PFSK-1 (cell line): ENCODE results near the gene MTURN.

Source experiments
- FOXP2 ChIP-seq: optimal IDR thresholded peaks from 2 replicates; pipeline ENCODE3; 2011; ENCODE audit warnings: borderline replicate concordance, control low read depth, inconsistent platforms; ENCODE audit not compliant: insufficient read depth; ENCODE audit errors: extremely low read length, extremely low read depth
- POLR2AphosphoS5 ChIP-seq: IDR thresholded peaks from 2 replicates; pipeline ENCODE4 v1.6.1; 2012; ENCODE audit warnings: low read depth, mild to moderate bottlenecking, control low read depth, low read length, moderate library complexity
- SIN3A ChIP-seq: IDR thresholded peaks from 2 replicates; pipeline ENCODE4 v1.6.1; 2012; ENCODE audit warnings: mild to moderate bottlenecking, low read length, moderate library complexity, borderline replicate concordance; ENCODE audit not compliant: insufficient read depth
- TAF1 ChIP-seq: IDR thresholded peaks from 2 replicates; pipeline ENCODE4 v1.6.1; 2012; ENCODE audit warnings: low read length, control low read depth, borderline replicate concordance; ENCODE audit not compliant: insufficient read depth
- TF ChIP-seq, protein P1 (sequence below), 2 experiments: IDR thresholded peaks; 2 replicates each; pipeline versions ENCODE4 v1.6.1 to v1.8.0; 2011 to 2012; ENCODE audit warnings: low read depth in 2 of 2, low read length in 2 of 2, control low read depth in 1 of 2, inconsistent platforms in 1 of 2, mild to moderate bottlenecking in 1 of 2, moderate library complexity in 1 of 2; ENCODE audit not compliant: insufficient read depth in 1 of 2

MTURN gene

DNA sequence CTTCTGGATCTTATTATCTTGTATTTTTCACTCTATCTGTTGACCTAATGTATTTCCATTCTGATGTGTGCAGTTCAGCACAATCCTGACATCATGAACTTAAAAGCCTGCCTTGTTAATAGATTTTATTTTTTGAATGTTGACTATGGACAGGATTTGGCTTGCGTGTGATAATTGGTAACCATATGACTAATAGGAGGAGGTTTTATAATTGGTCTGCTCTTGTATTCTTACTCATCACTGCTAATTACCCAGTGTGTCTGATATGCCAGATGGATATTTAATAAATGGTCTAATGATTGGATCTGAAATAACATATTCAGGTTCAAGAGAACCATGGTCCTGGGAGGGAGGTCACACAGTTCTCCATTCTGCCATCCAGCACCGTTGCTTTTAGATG, 45.9 kb downstream of the MTURN start:
- TF ChIP-seq POLR2AphosphoS5 (no peak), SIN3A (no peak), FOXP2 (no peak), TAF1 (no peak)
- TF ChIP-seq, protein P1, sequence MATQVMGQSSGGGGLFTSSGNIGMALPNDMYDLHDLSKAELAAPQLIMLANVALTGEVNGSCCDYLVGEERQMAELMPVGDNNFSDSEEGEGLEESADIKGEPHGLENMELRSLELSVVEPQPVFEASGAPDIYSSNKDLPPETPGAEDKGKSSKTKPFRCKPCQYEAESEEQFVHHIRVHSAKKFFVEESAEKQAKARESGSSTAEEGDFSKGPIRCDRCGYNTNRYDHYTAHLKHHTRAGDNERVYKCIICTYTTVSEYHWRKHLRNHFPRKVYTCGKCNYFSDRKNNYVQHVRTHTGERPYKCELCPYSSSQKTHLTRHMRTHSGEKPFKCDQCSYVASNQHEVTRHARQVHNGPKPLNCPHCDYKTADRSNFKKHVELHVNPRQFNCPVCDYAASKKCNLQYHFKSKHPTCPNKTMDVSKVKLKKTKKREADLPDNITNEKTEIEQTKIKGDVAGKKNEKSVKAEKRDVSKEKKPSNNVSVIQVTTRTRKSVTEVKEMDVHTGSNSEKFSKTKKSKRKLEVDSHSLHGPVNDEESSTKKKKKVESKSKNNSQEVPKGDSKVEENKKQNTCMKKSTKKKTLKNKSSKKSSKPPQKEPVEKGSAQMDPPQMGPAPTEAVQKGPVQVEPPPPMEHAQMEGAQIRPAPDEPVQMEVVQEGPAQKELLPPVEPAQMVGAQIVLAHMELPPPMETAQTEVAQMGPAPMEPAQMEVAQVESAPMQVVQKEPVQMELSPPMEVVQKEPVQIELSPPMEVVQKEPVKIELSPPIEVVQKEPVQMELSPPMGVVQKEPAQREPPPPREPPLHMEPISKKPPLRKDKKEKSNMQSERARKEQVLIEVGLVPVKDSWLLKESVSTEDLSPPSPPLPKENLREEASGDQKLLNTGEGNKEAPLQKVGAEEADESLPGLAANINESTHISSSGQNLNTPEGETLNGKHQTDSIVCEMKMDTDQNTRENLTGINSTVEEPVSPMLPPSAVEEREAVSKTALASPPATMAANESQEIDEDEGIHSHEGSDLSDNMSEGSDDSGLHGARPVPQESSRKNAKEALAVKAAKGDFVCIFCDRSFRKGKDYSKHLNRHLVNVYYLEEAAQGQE (IDR thresholded peaks at IDR 0.05; ENCODE audit: insufficient read depth in 1 of 2, low read depth in 2 of 2, low read length in 2 of 2), result no peak

DNA sequence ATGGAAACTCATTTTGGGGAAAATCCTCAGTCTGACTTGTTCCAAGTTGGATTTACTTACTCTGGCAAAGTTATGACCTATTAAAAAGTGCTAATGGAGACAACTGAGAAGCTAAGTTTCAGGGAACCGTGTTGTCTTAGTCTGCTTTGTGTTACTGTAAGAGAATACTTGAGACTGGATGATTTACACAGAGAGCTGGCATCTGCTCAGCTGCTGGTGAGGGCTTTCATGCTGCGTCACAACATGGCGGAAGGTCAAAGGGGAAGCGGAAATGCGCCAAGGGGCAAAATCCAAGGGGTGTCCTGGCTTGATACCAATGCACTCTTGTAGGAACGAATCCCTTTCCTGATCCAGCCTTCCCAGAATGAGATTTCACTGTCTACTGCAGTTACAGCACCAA, 46.4 kb downstream of the MTURN start:
- TF ChIP-seq TAF1 (no peak), SIN3A (no peak), POLR2AphosphoS5 (no peak), FOXP2 (no peak)
- TF ChIP-seq, protein P1 (IDR thresholded peaks at IDR 0.05; ENCODE audit: insufficient read depth in 1 of 2, low read depth in 2 of 2, low read length in 2 of 2), result no peak

DNA sequence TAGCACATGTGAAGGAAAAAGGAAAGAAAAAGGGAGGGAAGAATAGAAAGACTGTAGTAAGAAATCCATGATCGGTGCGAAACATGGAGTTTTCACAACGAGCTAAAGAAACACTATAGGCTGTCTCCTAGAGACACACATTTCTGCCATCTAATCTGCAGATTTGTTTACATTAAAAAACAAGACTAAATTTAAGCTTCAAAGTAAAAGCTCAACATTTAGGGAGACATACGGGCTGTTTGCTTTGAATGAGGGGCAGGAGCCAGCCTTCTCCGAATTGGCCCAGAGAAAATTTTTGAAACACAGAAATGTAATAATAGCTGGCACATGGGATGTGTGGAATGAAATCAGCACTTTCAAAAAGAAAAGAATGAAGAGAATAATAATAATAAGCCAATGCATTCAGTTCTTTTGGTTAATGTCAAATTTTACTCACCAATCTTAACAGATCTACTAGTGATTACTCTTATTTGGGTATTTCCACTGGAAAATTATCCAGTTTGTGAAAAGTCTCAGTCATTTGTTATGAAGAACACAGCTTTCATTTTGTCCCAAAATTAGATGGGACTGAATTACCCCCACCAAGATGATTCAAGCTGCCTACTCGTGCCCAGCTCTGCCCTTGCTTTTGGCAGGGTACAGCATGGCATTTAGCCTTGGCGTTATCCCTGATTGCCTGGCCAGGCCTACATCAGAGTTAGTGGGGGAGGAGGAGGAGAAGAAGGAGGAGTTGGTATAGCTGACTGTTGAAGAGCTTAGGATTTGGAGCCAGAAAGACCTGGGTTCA, 47.1 kb downstream of the MTURN start:
- TF ChIP-seq TAF1 (no peak), FOXP2 (no peak), POLR2AphosphoS5 (no peak), SIN3A (no peak)
- TF ChIP-seq, protein P1 (IDR thresholded peaks at IDR 0.05; ENCODE audit: insufficient read depth in 1 of 2, low read depth in 2 of 2, low read length in 2 of 2), result no peak

DNA sequence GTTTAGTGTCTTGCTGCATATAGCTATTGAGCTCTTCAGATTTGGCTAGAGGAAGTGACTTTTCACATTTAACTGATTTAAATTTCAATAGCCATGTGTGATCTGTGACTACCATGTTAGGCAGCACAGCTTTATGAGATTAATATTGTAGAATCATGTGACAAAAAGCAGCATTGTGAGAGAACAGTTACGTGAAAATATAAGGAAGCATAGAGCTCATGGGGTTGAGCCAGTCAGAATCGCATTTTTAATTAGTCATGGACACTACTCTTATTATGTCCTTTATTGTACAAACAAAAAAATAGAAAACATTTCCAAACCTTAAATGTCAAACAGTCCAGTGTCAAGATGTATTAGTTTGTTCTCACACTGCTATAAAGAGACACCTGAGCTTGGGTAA, 48.0 kb downstream of the MTURN start:
- TF ChIP-seq, protein P1 (IDR thresholded peaks at IDR 0.05; ENCODE audit: insufficient read depth in 1 of 2, low read depth in 2 of 2, low read length in 2 of 2), result no peak
- no peak for TF ChIP-seq FOXP2
- TF ChIP-seq POLR2AphosphoS5, result no peak
- no peak for TF ChIP-seq TAF1
- no peak for TF ChIP-seq SIN3A
